IPS-20b (cell line): Measurements from ENCODE around the gene MVD.
A peak's percentile ranks its signal among the peaks of the same experiment; 100 is the strongest.

Source experiments
- H3K27ac ChIP-seq: one replicate; pipeline ENCODE4 v1.5.1; 2013; ENCODE audit warnings: low read length
- H3K27me3 ChIP-seq: 2 replicates; pipeline ENCODE4 v1.6.1; 2013; ENCODE audit warnings: mild to moderate bottlenecking, low read length, inconsistent platforms; ENCODE audit not compliant: insufficient read depth
- H3K36me3 ChIP-seq: 2 replicates; pipeline ENCODE4 v1.6.1; 2013; ENCODE audit warnings: low read depth, mild to moderate bottlenecking, inconsistent platforms, low read length, moderate library complexity; ENCODE audit not compliant: insufficient read depth
- H3K4me1 ChIP-seq: 2 replicates; pipeline ENCODE4 v1.6.1; 2013; ENCODE audit warnings: mild to moderate bottlenecking, control low read depth, inconsistent platforms, low read length, moderate library complexity; ENCODE audit not compliant: insufficient read depth
- H3K4me3 ChIP-seq: 2 replicates; pipeline ENCODE4 v1.5.1; 2013; ENCODE audit warnings: mild to moderate bottlenecking, low read length, inconsistent platforms
- H3K9ac ChIP-seq: 2 replicates; pipeline ENCODE4 v1.6.1; 2013; ENCODE audit warnings: low read depth, mild to moderate bottlenecking, inconsistent platforms, low read length, moderate library complexity
- H3K9me3 ChIP-seq: 2 replicates; pipeline ENCODE4 v1.6.1; 2013; ENCODE audit warnings: mild to moderate bottlenecking, low read depth, low read length, inconsistent platforms; ENCODE audit not compliant: insufficient read depth

Gene MVD

DNA sequence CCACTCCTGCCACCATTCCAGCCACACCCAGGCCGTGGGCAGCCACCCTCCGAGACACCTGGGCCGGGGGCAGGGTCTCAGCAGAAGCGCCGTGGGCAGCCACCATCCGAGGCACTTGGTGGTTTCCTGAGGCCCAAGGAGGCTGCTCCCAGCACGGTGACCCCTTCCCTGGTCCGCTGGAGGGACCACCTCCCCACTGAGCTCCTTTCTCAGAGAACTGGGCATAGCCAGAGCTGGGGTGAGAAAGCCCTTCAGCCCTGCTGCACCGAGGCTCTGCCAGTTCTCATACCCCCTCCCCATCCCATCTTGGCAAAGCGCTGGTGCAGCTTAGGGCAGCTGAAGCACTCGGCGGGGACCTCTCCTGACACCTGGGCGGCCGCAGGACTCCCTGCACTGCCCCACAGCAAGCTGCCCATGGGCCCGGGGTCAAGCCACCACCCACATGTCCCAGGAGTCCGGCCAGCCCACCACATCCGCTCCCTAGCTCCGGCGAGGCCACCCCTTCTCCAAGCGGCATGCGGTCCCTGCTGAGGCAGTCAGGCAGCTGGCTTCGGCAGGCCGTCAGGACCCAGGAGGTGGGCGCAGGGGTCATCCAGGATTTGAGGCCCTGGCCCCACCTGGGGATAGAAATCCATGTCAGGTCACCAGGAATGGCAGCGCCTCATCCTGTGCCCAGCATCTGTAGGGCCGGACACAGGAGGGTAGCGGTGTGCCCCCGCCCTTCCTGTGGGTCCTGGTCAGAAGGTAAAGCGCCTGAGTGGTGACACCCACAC lies 10.7 kb downstream of the MVD start:
- H3K36me3 ChIP-seq, result peaks cover 28% of the 10 kb centered on the region
- no peak overlapping the region for H3K27ac ChIP-seq
- H3K9me3 ChIP-seq, result no peaks in the 10 kb centered on the region
- H3K9ac ChIP-seq, result no peak overlapping the region
- no peak overlapping the region for H3K4me3 ChIP-seq
- no peaks in the 10 kb centered on the region for H3K27me3 ChIP-seq
- H3K4me1 ChIP-seq, result peaks cover 5% of the 10 kb centered on the region; the same call in 1 of the 2 replicates

DNA sequence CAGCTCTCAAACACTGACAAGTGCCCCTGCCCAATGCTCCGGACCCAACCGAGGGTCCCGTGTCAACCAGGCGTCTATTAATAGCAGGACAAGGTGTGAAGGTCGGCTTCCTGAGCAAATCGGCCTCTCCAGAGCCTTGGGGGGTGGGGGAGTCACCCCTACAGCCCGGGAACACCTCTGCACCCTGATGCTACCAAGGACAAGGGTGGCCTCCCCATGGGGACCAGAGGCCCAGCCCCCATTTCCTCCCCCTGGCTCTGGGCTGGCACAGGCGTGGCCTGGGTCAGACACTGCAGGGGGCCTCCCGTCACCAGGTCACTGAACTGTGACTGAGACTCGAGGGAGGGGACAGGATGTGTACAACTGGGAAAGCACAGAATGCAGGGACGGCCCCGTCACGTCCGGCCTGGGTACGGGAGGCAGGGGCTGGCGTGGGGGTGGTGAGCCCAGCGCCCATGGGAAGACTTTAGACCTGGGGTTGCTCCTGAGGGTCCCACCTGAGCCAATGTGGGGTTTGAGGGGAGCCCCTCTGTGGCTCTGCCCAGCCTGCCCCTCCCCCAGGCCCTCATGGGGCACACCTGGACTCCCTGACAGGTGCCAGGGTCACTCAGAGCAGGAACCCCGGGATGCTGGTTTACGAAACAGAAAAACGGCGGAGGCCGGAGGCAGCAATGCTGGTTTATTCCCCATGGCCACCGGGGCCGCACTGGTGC lies 11.5 kb downstream of the MVD start:
- H3K36me3 ChIP-seq, result peaks cover 21% of the 10 kb centered on the region
- no peak overlapping the region for H3K9ac ChIP-seq
- H3K4me3 ChIP-seq, result peak overlapping the region; percentile 90; the same call in 1 of the 2 replicates
- no peaks in the 10 kb centered on the region for H3K27me3 ChIP-seq
- H3K9me3 ChIP-seq, result no peaks in the 10 kb centered on the region
- H3K4me1 ChIP-seq, result peaks cover 5% of the 10 kb centered on the region; the same call in 1 of the 2 replicates
- H3K27ac ChIP-seq, result no peak overlapping the region

DNA sequence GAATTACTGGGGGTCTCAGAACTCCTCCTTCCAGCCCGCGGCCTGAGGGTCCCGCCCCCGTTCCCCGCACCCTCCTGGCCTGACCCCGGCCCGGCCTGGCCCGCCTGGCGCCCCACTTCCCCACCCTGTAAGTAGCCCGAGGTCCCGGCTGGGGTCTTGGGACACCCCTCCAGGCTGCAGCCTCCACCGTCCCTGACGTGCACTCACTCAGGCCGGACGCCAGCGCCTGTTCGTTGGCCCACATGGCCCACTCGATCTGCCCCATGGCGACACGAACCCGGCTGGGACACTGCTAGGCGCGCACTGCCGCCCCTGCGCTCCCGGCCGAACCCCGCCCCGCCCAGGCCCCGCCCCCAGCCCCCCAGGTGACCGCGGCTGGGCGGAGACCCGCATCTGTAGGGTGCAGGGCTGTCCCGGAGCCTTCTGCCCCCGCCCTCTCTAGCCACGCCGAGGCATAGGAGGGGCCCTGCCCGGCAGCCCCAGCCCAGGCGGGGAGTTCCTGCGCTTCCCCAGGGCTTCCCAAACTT lies 12.1 kb downstream of the MVD start, which contains the start of gene CYBA:
CYBA (minus strand) TSS at position 305 of the 527 bp plus-strand sequence; CDS start at position 265, 40 bp downstream.
- Histone ChIP-seq H3K27ac (no peak within 1 kb of the TSS), H3K9ac (peak within 1 kb of the TSS; percentile 85), H3K9me3 (no peaks in the 10 kb centered on the region), H3K4me3 (peak within 1 kb of the TSS; percentile 90), H3K36me3 (peaks cover 20% of the 10 kb centered on the region), H3K4me1 (peaks cover 5% of the 10 kb centered on the region; the same call in 1 of the 2 replicates), H3K27me3 (no peaks in the 10 kb centered on the region)

DNA sequence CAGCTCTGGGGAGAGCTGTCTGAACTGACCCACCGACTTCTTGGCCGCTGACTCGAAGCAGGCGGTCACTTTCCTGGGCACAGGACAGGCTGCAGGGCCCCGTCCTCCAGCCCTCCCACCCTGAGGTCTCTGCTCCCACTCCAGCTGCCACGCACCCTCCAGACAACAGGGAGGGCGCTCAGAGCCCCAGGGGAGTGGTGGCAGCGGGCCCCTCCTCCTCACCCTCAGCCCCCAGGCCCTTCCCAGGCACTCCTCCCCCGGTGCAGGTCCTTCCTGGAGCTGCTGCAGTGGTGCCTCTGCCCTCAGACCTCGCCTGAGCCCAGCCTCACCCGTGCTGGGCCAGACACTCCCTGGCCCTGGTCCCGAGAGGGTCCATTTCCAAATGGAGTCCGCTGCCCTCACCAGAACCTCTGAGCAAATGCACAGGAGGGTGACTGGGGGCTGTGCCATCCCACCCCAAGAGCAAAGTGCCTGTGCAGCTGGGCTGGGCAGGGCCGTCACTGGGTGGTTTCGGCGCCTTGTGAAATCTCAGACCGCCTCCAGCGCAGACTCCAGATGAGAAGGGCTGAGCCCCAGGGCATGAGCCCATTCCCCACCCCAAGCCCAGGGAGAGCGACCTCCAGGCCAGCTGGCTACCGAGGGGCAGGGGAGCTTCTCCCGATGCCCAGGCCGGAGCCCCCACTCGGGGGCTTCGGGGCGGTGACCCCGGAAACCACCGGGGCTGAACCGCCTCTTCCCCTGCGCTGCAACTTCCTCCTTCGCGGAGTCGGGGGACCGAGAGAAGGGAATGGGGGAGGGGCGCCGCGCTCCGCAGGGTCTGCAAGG lies 12.8 kb downstream of the MVD start:
- no peaks in the 10 kb centered on the region for H3K27me3 ChIP-seq
- H3K9ac ChIP-seq, result peak overlapping the region; percentile 85
- peaks cover 5% of the 10 kb centered on the region; the same call in 1 of the 2 replicates for H3K4me1 ChIP-seq
- H3K27ac ChIP-seq, result no peak overlapping the region
- H3K36me3 ChIP-seq, result peaks cover 18% of the 10 kb centered on the region
- no peaks in the 10 kb centered on the region for H3K9me3 ChIP-seq
- H3K4me3 ChIP-seq, result peak overlapping the region; percentile 90

DNA sequence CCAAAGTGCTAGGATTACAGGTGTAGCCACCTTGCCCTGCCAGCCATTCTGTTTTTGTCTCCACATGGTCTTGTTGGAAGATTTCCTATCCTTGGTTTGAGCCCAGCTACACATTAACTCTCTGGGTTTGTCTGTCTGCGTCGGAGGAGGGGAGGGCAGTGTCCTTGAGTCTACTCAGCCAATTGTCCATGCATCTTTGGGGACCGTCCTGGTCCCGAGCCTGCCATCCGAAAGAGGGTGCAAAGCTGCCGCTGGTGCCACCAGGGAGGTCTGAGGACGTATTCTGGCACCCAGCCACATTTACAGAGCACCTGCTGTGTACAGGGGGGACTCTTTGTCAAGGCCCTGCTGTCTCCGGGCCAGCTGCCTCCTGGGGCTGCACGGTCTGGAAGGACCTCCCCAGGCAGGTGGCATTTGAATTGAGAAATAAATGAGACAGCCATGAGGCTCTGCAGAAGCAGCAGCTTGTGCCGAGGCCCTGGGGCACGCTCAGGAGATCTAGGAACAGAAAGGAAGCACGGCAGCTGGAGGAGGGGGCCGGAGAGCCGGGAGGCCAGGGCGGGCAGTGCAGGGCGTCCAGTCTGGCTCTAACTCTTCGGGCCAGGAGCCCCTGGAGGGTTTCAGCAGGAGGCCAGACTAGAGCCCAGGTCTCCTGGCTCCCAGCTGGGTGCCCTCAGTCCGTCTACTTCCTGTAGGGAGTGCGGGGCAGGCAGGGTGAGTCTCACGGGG lies 13.5 kb downstream of the MVD start:
- H3K4me3 ChIP-seq, result peak overlapping the region; percentile 90; the same call in 1 of the 2 replicates
- no peaks in the 10 kb centered on the region for H3K9me3 ChIP-seq
- no peak overlapping the region for H3K9ac ChIP-seq
- no peaks in the 10 kb centered on the region for H3K27me3 ChIP-seq
- peaks cover 10% of the 10 kb centered on the region; the same call in 1 of the 2 replicates for H3K36me3 ChIP-seq
- peaks cover 5% of the 10 kb centered on the region; the same call in 1 of the 2 replicates for H3K4me1 ChIP-seq
- H3K27ac ChIP-seq, result no peak overlapping the region

DNA sequence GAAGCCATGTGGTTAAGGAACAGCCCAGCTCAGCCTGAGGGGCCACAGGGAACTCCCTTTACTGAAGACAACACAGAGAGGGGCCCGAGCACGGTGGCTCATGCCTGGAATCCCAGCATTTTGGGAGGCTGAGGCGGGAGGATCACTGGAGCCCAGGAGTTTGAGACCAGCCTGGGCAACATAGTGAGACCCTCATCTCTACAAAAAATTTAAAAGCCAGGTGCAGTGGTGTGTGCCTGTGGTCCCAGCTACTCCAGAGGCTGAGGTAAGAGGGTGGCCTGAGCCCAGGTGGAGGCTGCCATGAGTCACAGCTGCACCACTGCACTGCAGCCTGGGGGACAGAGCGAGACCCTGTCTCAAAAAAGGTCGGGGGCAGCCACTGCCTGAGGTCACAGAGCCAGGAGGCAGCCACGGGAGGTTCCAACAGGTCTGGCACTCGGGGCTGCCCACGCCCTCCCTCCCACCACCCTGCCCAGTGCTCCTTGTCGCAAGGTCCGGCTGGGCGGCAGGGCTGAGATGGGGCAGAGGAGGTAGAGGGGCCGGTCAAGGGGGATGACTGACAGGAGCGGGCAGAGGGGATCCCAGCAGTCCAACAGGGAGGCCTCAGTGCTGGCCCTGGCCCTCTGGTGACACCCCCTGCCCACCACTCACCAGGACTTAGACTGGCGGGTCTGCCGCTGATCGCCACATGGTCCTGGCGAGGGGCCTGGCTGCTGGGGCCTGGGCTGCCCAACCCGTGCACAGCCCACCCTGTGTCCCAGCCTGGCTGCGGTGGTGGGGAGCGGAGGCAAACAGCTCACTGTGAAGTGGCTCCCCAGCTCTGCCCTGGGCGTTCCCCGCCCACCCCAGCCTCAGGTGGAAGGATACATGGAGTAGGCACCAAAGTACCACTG lies 15.5 kb downstream of the MVD start:
- no peaks in the 10 kb centered on the region for H3K9me3 ChIP-seq
- H3K9ac ChIP-seq, result no peak overlapping the region
- H3K36me3 ChIP-seq, result no peaks in the 10 kb centered on the region
- no peaks in the 10 kb centered on the region for H3K27me3 ChIP-seq
- H3K27ac ChIP-seq, result no peak overlapping the region
- H3K4me1 ChIP-seq, result peaks cover 5% of the 10 kb centered on the region; the same call in 1 of the 2 replicates
- H3K4me3 ChIP-seq, result no peak overlapping the region

DNA sequence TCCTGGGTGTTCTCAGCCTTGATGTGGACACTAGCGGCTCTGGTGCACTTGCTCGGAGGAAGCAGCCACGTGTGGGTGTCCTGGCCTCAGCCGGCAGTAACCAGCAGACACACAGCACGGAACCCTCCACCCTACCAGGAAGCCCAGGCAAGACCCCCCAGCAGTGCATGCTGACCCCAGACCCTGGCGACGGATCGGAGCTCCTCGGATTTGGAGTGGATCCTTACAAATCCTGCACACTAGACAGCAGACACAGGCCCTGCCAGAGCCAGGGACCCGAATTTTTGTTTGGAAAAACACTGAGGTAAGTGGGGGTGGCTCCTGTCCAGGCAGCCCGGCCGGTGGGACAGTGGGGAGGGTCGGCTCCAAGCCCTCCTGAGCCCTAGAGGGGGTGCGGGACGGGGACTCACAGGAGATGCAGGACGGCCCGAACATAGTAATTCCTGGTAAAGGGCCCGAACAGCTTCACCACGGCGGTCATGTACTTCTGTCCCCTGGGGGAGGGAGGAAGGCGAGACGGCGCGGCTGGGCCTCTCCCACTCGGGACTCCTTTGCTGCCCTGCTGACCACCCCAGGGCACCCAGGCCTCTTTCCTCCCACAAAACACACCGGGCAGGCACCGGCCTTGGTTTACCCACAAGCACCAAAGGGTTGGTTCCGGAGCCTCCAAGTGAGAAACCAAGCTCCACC lies 16.4 kb downstream of the MVD start:
- Histone ChIP-seq H3K4me1 (peaks cover 5% of the 10 kb centered on the region; the same call in 1 of the 2 replicates), H3K27ac (no peak overlapping the region), H3K27me3 (no peaks in the 10 kb centered on the region), H3K36me3 (no peaks in the 10 kb centered on the region), H3K9ac (no peak overlapping the region), H3K9me3 (no peaks in the 10 kb centered on the region), H3K4me3 (no peak overlapping the region)

DNA sequence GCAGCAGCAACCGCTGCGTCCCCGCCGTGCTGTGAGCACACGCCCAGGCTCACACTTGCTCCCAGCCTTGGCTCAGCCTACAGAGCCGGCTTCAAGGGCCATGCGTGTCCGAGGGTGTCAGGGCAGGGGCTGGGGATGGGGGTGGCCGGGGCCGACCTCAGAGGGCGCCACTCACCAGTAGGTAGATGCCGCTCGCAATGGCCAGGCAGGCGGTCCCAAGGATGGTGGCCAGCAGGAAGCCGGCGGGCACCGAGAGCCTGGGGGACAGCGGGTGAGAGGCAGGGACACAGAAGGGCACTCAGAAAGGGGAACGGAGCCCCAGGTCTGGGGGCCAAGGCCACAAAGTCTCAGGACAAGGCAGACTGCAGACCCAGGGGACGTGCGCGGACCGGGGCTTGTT lies 16.9 kb downstream of the MVD start:
- Histone ChIP-seq H3K4me1 (no peaks in the 10 kb centered on the region), H3K27ac (no peak overlapping the region), H3K9ac (no peak overlapping the region), H3K9me3 (no peaks in the 10 kb centered on the region), H3K36me3 (no peaks in the 10 kb centered on the region), H3K4me3 (no peak overlapping the region), H3K27me3 (0 out of 2 replicates have a peak, but pooled peaks cover 3% of the 10 kb centered on the region)

DNA sequence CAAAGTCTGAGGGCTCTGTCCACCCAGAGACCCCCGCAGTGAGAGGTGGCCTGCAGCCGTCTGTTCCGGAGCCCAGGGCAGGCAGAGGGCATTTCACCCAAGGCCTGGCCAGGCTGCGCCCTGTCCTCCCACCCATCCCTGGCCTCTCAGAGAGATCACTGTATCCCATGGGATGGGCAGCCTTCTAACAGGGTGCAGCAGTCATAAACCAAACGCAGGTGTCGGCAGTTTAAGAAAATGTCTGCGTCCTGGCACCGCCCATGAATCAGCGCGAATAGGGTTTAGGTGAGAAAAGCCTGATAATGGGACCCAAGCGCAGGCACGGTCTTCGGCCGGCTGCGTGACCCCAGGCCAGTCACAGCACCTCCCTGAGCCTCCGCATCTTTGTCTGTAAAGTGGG lies 17.4 kb downstream of the MVD start:
- Histone ChIP-seq H3K27ac (no peak overlapping the region), H3K9ac (no peak overlapping the region), H3K4me3 (no peak overlapping the region), H3K9me3 (no peaks in the 10 kb centered on the region), H3K36me3 (no peaks in the 10 kb centered on the region), H3K27me3 (peaks cover 7% of the 10 kb centered on the region), H3K4me1 (no peaks in the 10 kb centered on the region)

DNA sequence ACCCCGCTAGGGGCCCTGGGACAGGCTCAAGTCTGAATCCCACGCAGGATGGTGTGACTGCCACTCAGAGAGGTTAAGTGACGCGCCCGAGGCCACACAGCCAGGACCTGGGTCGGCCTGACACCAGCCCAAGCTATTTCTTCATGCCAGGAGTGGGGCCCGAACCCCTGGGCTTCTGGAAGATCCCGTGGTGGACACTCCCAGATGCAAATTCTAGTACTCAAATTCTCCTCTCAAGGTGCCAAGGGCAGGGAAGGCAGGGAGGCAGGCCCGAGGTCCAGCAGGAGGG lies 19.3 kb downstream of the MVD start:
- no peak overlapping the region for H3K4me3 ChIP-seq
- no peaks in the 10 kb centered on the region for H3K36me3 ChIP-seq
- H3K9ac ChIP-seq, result no peak overlapping the region
- no peaks in the 10 kb centered on the region; the same call in 1 of the 2 replicates for H3K4me1 ChIP-seq
- H3K27me3 ChIP-seq, result peaks cover 25% of the 10 kb centered on the region
- no peaks in the 10 kb centered on the region for H3K9me3 ChIP-seq
- H3K27ac ChIP-seq, result no peak overlapping the region
